Stimulated activated CD8-positive, alpha-beta memory T cell treated with anti-CD3 and anti-CD28 coated beads, Interleukin-12 subunit alpha, Interleukin-12 subunit beta, amount 100 ng/mL, for 24 hours (primary cell): ENCODE measurements around the gene NDUFA8.

Source experiments
- DNase-seq: peaks from one replicate; pipeline ENCODE4 v3.0.0-alpha.2; 2020; ENCODE audit errors: extremely low read depth

NDUFA8 gene

DNA sequence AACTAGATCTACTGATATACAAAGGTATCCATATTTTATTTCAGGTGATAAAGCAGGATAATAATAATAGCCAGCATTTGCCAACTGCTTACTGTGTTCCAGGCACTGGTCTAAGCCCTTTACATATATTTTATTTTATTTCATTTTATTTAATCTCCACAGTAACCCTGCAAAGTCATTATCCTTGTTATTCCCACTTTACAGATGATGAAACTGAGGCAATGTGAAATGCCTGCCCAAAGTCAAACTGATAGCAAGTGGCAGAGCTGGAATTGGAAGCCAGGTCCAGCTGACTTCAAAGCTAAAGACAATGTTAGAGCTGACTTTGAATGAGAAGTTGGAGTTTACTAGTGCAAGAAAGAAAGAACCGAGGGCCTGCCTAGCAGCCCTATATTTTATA lies 25.0 kb upstream of the NDUFA8 start:
- DNase-seq, result no peak

DNA sequence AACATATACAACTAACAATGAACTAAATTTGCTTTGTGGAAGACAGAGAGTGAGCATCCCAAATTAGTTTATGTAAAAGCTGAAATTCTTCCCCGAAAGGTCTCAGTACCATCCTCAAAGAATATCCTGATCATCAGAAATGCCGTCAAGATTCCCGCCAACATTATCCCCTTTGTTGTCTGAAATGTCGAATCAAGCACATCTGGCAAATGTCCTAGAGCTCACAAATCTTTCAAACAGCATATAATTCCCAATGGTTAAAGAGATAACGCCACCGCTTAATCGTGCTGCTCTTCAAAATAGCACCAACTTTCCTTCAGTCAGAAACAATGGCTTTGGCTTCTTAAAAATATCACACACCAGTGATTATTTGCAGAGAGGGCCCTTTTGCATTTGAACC lies 23.9 kb upstream of the NDUFA8 start:
- no peak for DNase-seq

DNA sequence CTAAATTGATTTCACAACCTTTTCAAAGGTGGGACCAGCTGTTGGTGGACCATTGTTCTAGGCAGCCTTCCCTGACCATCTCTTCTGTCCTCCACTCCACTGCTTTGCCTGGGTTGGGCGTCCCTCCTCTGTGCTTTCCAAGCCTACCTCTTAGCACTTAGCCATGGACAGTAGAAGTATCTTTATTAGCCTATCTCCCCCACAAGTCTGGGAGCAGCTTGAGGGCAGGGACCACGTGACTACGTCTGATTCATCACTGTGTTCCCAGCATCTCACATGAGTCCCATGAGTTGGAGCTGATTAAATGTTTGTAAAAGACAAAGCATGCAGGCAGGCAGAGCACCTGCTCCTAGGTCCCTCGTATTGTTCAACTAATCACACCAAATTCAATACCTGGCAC lies 21.1 kb upstream of the NDUFA8 start:
- DNase-seq, result no peak

DNA sequence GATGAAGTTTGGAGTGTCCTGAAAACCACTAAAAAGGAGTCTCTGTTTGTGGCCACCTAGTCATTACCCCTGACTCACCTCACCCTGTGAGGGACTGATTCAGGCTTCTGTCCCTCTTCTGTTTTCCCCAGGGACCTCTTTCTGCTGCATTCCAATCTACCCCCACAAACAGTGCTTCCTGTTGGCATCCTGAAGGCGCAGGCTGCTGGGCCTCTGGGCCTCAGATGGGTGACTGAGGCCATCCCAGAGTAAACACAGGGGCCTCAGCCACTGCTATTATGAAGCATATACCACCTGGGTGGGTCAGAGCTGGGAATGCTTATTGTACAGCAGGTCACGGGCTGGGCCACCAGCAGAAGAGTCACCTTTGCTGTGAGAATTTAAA lies 20.1 kb upstream of the NDUFA8 start:
- DNase-seq, result no peak

DNA sequence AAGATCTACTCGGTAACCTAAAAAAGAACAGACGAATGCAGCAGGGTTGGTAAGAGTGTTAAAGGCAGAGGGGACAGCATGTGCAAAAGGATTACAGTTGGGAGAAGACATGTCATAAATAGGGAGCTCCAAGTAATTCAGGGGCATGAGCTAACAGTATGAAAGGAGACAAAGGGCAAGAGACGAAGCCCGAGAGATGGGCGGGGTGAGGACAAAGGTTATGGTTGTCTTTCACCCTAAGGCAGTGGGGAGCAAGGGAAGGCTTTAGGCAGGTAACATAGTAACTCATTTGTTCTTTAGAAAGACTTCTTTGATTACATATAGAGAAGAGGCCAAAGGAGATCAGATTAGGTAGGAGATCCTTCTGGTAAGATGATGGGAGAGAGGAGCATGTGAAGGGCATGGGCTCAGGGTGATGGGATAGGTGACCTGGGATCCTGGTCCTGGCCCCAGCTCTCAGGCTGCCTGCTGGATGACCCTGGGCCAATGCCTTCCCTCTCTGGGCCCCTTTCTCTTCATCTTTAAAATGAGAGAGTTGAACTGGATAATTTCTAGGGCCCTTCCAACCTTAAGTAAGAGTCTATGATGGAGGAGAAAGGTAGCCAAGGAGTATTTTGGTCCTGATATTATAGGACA lies 19.6 kb upstream of the NDUFA8 start:
- DNase-seq, result no peak

DNA sequence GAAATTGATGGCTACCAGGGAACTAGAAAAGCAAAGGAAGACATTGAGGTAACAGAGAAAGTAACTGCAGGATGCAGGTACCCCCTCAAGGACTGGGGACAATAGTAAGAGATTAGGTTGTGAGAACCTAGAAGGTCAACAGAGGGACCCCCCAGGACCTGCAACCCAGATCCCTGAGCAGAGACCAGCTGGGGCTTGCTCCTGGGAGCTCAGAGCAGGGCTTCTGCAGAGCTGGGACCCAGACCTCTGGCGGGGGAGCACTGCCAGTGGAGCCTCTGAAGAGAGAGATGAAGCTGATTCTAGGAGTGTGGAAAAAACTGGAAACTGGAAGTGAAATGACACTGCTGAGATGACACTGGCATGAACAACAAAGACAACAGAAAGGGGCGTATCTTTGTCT lies 17.3 kb upstream of the NDUFA8 start:
- DNase-seq, result no peak

DNA sequence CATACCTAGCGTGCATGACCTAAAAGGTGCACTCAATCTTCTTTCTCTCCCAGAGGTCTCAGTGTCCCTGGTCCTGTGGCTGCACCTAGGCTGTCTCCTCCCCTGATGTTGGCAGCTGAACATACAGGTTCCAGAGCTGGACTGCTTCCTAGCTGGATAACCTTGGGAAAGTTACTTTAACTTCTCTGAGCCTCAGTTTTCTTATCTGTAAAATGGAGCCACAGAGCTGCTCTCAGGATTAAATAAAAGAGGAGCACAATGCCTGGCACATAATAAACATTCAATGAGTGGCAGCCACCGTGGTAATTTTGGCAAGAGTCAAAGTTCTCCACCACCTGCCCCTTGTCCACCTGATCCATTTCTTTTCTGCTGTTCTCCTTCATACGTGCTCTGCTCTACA lies 14.1 kb upstream of the NDUFA8 start:
- no peak for DNase-seq

DNA sequence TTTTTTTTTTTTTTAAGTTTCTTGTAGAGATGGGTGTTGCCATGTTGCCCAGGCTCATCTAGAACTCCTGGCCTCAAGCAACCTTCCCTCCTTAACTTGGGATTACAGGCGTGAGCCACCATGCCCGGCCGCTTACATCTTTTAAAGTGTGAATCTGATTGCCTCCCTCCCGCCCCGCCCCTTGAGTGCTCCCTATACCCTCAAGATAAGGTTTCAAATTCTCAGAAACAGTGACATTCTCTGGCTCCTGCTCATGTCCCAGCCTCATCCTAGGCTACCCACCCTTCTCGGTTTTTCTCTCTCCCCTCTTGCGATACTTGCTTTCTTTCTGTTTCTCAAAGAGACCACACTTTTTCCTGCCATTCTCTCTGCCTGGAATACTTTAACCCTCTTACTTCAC lies 12.6 kb upstream of the NDUFA8 start:
- DNase-seq, result no peak

DNA sequence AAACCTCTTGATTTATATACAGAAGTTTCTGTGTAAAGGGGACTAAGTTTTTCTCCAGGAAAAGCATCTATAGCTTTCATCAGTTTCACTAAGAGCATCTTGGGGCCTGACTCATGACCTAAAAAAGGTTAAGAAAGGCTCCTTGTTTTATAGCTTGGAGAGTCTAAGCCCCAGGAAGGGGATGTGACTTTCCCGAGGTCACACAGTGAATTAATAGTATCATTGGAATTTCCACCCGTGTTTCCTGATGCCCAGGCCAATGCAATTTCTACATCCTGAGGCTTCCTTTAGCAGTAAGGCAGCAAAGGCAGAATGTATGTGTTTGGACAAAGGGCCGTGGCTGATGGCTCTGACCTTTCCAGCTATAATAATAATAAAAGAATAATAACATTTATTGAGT lies 8.8 kb upstream of the NDUFA8 start:
- no peak for DNase-seq

DNA sequence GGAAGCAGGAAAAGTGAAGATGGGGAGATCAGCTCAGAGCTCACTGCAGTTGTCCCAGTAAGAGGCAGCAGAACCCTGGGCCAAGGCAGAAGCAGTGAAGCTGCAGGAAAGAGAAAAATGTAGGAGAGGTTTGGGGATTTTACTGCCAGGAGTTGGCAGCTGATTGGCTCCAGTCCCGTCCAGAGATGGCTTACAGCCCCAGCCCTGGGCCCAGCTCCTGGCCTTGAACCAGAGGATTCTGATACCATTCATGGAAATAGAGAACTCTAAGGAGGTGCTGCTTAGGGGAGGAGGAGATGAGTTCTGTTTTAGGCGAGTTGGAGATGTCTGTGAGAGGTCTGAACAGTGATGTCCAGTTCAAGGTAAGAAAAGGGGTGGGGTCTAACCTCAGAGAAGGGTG lies 4.7 kb upstream of the NDUFA8 start:
- DNase-seq, result no peak

DNA sequence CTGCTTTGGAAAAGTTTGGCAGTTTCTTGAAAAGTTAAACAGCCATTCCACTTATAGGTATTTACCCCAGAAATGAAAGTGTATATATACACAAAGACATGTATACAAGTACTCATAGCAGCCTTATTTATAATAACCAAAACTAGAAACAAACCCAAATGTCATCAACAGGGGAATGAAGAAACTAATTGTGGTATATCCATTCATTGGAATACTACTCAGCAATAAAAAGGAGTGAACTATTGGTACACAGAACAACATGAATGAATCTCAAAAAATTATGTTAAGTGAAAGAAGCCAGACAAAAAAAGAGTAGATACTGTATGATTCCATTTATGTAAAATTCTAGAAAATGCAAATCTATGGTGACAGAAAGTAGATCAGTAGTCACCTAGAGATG lies 2.8 kb upstream of the NDUFA8 start:
- DNase-seq, result no peak

DNA sequence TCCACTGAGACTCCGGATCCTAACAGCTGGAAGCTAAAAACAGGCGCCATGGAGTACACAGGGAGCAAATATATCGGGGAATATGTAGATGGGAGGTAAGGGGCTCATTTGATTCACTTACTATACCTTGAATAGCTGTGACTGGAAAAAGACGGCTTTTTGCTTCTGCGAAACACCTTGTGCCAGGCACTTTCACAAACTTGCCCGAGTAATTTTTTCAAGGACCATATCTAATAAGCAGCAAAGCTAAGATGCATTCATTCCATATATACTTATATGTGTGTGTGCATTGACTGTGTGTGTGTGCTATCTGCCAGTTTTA lies 307 bp upstream of the NDUFA8 start:
- no peak for DNase-seq

DNA sequence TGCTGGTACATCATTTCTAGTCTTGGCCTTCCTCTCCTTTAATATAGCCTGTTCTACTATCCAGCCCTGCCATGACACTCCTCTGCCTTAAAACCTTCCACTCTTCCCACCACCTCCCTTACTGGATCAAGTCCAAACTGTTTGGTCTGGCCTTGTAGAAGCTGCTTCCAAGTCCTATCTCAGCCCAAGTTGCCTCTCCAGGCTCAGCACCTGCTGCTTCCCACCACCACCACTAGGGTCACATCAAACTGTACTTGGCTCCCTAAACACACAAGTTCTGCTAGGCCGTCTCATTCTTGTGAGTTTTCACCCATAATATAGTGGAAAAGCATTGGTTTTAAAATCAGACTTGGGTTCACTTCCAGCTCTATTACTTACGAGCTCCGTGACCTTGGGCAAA lies 1.4 kb downstream of the NDUFA8 start:
- no peak for DNase-seq

DNA sequence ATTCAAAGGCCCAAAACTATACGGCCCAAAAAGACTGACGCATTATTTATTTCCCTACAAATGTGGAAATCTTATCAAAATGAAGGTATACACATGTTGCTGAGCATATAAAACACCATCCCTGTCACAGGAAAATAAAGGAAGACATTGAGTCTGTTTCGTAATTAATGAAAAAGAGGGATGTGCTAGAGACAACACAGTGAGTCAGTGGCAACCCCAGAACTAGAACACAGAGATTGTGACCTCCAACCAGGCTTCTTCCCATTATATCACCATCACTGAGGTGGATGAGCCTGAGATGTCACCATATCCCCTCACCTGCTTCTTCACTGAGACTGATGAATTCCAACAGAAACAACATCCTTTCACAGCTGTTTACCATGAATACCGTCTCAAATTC lies 3.8 kb downstream of the NDUFA8 start:
- no peak for DNase-seq

DNA sequence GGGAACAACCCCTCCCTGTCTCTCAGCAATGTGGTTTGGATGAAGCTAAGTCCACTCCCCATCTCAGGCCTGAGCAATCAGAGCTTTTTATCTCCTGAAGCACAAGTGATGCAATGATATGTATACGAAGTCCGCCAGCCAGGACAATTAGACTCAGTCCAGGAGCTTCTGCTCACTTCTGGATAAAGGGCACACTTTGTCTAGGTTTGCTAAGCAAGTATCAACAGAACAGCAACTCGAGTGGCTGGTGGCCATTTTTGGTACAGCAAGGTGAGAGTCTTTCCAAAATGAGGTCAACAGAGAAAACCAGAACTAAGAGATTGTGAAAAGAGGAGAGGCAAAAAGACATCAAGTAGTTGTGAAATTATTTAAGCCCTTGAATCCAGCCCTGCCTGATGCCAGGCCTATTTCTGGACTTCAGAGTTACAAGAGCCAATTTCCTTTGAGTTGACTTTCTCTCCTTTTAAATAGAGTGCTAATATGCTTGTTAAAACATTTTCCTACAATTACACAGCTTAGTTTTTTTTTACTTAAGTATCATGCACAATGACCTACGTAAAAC lies 8.2 kb downstream of the NDUFA8 start:
- DNase-seq, result no peak

DNA sequence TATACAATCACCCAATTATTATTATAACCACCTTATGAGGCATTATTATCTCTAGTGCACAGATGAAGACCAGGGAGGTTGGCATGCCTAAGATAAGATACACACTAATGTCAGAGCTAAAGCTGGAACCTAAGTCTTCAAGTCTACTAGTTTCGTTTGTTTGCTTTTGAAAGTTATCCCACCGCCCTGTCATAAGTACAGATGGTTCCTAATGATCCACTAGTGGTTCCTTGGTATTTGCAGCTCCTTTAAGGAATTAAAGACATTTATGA lies 14.1 kb downstream of the NDUFA8 start:
- DNase-seq, result no peak

DNA sequence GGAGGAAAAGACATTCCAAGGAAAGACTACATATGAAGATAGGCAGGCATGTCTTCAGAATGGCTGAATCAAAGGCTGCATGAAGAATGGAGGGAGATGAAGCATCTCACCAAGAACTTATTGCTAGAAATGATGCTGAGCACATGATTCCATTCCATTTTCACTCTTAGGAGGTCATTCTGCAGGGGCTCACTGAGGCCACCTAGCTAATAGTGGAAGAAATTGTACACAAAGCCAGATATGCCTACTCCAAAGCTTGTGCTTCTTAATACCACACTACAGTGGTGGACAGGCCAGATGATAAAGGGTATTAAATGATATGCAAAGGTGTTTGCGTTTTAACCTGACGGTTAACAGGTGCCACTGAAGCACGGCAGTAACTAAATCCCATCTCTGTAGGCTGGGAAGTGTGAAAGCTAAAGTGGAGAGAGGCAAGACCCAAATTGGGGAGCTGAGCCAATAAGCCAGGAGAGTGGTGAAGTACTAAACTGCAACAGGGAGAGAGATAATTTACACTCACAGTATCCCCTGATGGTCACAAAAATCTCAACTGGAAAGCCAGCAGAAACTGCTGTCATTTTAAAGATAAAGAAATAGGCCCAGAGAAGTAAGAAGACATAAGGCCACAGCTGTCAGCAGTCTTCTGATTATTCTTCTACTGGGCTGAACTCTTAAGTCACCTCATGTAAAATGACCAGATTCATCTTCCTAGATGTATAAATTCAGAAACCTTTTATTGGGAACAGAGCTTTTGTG lies 14.6 kb downstream of the NDUFA8 start:
- DNase-seq, result no peak

DNA sequence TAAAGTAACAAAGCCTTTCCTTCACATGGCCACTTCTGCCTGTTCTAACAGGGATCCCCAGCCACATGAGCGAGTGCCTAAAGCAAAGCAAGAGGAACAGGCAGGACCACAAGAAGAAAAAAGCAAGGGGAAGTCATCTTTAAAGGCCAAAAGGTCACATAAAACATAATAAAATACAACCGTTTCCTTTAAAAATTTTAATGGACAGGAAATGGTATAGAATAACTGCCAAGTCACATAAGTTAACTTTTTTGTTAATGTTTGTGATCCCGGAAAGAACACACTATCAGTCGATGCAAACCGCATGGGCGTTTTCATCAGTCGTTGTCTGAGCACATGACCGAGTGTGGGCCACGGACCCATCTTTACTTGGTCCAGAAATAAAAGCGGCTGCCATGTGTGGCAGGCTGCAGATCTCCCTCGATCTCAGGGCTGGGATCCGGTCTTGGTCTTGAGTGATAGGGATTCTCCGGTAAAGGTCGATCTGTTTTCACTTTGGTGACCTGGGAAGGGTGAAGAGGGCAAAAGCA lies 15.6 kb downstream of the NDUFA8 start:
- DNase-seq, result no peak

DNA sequence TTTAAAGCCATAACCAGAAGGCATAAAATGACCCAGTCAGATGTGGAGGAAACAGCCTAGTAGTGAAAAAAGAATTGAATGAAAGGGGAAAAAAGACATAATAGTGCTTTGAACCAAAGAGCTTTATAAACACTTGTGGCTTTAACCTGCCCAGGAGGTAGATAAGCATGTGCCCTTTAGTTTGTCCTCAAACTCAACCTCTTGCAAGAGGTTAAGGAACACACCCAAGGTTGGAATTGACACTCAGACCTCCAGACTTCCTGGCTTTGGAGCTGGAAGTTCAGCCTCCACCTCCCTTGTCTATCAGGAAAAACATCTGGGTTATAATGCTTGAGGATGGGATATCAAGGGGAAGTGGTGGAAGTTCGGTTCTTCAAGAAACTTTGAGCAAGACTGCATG lies 16.3 kb downstream of the NDUFA8 start:
- DNase-seq, result no peak

DNA sequence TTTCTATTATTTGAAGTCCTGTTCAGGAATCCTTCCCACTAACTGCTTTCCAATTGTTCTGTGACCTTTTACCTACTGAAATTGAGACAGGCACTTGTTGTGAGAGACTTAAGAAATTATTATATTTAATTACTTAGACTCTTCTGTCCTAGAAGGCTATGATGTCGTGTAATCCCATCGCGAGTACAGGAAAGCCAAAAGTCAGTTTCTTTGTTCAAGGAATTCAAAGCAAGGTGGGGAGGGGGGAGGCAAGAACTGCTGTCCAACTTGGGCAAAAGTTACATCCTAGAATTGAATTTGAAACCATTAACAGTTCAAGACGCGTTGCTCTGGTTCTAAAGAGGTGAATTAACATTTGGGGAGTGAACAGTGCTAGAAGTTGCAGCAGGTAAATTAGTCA lies 17.9 kb downstream of the NDUFA8 start:
- no peak for DNase-seq

DNA sequence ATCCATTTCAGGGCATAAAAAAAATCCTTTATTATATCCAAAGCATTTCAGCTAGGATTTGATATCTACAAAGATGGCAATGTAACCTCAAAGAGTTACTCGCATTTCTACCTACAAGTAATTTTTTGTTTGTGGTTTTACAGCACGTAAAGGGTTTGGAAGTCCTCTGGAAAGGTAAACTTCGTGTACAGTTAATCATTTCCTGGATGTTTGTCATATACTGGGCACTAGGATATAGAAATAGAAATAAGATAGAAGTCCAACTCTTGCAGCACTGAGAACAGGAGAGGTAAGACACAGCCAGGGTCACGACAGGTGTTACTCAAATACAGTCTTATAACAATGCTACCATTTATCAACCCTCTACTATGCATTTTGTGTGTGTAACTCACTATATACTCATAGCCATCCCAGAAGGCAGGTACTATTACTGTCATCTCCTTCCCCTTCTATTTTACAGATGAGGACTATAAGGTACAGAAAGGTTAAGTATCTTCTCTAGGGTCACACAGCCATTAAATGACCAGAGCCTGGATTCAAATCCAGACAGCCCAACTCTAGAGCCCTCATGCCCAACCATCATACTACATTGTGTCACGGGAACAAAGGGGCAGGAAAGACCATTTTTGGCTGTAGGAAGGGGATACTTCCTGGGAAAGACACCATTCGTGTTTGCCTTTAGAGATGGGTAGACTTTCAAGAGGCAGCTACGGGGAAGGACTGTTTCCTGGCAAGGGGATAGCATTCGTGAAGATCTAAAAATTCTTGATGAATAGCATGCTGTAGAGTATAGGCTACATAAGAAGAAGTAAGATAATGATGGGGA lies 19.0 kb downstream of the NDUFA8 start:
- DNase-seq, result no peak

DNA sequence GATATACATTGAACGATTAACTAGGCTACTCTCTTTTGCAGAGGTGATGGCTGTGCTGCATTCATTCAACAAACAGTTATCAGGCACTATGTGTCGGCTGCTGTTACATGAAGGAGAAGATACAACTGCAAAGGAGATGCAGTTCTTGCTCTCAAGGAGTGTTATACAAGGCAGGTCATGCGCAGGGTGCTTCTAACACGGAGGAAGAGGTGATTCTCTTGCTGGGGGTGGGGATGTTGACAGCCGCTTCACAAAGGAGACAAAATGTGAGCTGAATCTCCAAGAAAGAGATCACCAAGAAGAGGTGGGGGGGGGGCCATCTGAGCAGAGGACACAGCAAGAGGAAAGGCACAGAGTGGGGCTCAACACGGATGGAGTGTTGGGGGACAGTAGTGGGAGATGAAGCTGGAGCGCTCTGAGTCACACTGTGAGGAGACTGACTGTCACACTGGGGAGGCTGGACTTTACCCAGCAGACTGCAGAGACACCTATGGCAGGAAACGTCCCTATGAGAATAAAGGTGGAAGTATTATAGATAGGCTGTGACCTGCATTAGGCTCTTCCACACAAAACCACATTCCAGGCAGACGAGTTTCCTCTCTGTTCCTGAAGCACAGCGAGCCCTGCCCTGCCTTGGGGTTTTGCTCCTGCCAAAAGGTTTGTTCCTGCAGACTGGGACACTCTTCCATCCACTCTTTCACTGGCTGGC lies 20.9 kb downstream of the NDUFA8 start:
- no peak for DNase-seq
